GM19023 (cell line): ENCODE measurements around the gene VPS36.
"Not testable (repeated sequence)": the region's sequence is repeated elsewhere in the genome, so short reads cannot be mapped to it uniquely, and the experiment has no call there.

Source experiments
- ATAC-seq: cut with Tn5 transposase; IDR thresholded peaks from one replicate; pipeline ENCODE4 v1.9.1; 2021; ENCODE audit warnings: mild to moderate bottlenecking, moderate library complexity; ENCODE audit not compliant: unreplicated experiment

VPS36 gene

DNA sequence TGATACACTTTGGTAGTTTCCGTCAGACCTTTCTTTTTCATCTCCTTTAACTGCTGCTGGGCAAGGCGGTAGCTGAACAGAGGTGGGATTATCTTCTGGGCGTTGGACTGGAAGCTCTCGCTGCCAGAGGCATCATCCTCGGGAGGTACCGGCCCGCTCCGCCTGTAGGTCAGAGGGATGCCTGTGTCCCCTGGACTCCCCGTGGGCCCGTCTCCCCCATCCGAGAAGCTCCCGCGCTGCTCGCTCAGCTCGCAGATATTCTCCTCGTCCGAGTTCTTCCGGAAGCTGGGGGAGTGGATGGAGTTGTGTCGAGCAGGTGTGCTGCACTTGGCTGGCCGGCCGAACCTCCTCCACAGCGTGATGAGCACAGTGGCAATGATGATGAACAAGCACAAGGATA lies 72.1 kb downstream of the VPS36 start:
- no peak for ATAC-seq

DNA sequence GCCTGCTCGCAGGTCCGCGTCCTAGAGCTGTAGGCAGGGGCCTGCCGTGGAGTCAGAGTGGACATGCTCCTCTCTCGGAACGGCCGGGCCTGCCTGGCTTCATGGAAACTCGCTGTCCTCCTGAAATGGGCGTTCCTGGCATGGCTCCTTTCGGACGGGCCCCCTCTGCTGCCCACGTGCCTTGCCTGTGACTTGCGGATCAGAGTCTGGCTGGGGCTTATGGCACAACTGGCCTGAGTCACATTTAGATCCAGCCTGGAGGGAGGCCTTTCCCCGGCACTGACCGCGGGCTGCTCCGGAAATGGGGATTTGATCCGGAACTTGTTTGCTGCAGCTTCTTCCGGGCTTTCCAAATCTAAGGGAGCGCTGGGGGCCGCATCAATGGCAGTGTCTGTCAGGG lies 72.5 kb downstream of the VPS36 start:
- ATAC-seq = no peak

DNA sequence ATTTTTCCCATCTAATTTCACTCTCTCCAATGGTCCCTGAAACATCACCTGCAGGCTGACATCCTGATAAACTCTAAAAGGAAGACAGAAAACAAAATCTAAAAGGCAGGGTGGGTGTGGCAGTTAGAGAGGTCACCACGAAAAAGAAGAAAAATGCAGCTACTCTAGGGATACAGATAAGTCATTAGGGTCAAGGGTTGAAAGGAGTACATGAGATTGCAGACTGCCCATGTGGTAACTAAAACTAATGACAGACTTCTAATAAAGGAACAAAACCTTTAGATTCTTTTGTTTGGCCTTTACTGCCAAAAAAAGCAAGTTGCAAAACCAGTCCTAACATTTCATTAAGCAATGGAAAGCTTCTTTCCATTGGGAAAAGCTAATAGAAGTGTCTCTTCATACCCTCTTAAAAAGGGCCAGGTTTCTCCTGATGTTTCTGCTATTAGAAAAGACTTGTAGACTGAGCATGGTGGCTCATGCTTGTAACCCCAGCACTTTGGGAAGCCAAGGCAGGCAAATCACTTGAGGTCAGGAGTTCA lies 75.5 kb downstream of the VPS36 start:
- ATAC-seq = no peak

DNA sequence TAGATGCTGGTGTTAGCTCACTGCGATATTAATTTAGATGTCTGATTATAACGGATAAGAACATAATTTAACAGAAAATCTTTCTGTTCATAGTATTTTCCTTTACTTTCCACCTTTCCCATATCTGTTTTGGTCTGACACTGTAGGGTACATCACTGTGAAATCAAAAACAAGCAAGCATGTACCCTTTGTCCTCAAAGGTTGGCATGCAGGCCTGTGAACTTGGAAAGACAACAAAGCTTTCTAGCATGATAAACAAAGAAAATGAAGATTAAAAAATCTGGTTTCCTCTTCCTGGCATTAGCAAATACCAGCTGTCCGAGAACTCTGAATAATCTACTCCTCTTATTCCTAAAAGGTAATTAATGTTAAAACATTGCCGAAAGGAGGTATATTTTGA lies 76.0 kb downstream of the VPS36 start:
- ATAC-seq = no peak

DNA sequence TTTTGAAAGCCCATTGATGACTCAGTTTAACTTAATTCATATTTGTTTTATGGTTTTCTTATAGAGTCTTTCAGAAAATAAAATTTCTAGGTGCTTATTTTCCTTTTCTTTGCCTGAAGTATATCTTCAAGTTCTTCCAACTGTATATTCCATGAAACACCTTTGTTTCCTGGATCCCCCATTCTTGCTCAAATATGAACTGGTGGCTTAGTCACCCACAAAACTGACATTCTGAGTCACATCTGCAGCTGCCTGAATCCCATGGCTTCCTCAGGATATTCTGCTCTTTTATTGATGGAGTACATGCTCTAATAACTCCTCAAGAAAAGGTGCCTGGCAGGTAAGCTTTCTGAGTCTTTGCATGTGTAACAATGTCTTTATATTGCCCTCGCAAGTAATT lies 77.2 kb downstream of the VPS36 start:
- not testable (repeated sequence) for ATAC-seq

DNA sequence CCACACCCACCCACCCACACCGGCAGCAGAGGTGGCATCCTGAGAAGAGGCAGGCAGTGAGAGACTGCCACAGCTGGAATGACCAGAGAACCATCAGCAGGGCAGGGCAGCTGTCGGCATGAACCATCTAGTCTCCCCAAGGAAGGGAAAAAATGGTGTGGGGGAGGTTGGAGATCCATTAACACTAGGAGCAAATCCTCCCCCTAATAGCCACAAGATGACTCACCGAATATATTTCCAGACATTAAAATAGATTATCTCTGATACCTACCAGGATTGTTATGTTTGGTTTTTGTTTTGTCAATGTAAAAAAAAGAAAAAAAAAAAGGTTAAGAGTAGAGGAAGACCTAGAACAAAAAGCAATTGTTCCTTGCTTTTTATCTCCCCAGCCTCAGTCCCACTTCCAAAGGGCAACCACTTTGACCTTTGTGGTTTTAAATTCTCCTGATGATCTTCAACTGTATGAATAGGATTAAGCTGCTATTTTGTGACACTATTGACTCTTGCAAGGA lies 78.6 kb downstream of the VPS36 start:
- ATAC-seq = no peak

DNA sequence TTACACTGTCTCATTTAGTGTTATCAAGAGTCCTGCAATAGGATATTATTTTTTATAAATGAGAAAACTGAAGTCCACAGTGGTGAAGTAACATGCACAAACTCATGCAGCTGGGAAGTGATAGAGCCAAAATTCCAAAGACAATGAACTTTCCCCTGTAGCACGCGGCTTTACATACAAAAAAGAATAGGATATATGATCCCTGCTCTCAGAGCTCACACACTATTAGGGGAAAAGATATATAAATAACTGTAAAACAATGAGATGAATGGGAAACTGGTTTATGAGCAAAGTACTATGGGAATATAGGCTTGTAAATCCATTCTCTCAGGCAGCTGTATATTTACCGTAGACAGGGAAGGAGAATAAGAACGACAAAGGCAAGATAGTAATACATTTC lies 84.1 kb downstream of the VPS36 start:
- no peak for ATAC-seq
